HG02759 (cell line): Measurements from ENCODE around the gene CST11.
A peak's percentile ranks its signal among the peaks of the same experiment; 100 is the strongest.

Experiments used
- ATAC-seq: cut with Tn5 transposase; IDR thresholded peaks from one replicate; pipeline ENCODE4 v1.9.1; 2021; ENCODE audit warnings: mild to moderate bottlenecking, moderate library complexity; ENCODE audit not compliant: unreplicated experiment

Gene CST11

DNA sequence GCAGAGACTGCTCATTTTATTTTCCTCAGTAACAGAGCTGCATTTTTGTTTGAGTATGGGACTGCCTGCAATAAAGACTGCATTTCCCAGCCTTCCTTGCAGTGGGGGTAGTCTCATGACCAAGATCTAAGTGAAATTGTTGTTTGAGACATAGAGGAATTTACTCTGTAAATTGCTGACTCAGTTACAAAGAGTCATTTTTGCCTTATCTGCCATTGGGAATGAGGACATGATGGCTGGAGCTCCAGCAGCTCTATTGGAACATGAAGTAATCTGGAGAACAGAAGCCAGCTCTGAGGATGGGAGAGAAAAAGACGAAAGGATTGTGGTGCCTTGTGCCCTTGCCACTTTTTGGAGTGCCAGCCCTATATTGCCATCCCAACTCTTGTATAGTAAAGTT lies 2.1 kb upstream of the CST11 start:
- ATAC-seq = no peak

DNA sequence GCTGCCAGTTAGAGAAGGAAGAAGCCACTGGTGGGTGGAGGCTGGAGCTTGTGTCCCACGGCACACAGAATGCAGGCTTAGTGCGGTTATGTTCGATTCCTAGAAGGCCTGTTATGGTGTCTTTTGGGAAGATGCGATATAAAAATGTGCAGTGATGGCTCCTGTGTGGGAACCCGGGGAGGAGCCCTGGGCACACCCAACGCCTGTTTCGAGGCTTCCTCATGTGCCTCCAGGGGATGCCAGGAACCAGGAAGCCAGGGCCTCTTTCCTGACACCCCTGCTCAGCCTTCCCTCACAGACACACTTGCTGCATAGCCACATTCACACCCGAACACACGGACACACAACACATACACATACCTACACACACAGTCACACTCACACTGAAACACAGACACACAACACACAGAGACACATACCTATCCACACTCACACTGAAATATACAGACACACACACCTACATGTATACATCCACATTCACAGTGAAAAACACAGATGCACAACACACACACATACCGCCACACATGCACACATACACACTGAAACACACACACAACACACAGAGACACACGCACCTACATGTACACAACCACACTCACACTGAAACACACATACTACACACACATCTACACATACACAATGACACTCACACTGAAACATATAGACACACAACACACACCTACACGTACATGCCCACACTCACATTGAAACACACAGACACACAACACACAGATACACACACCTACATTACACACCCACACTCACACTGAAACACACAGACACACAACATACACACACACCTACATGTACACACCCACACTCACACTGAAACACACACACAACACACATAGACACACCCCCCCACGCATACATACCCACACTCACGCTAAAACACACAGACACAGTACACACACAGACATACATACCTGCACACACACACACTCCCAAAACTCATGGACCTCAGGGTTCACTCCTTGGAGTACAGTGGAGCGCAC lies 1.2 kb upstream of the CST11 start:
- no peak for ATAC-seq

DNA sequence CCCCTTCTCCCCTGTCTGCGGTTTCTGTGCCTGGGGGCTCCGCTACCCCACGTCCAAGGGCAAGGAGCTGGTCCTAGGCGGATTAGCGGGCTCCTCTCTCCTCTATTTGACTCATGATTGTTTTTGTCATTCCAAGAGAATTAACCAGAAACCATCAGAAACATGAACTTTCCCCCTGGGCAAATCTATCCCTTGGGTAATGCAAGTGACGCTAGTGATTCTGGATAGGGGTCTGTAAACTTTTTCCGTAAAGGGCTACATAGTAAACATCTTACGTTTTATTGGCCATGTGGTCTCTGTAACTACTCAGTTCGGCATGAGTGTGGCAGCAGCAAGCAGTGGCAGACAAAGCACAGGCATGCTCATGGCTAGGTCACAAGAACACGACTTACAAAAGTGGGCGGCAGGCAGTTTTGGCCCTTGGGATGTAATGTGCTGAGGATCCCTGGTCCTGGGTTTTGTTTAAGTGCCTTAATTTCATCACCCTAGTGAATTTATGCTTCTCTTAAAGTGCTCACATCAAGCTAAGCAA lies 654 bp downstream of the CST11 start:
- ATAC-seq = no peak

GRCh38 chr20:23450877-23451276 lies 1.8 kb downstream of the CST11 start:
- no peak for ATAC-seq

DNA sequence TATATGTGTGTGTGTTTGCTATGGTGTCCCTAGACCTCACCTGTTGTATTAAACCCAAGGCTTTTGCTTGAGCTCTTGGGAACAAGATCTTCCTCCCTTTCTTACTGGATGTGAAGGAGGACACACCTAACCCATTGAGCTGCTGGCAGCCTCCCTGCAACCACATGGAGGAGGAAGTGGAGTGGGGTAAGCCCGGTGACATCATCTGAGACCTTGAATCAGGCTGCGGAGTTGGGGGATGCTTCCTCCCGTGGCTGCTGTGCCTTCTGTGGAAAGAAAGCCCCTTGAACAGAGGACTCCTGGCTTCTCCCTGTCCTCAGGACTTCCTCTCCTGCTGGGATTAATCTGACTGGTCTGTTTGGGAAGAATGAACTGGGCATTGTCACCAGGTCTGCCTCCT lies 3.3 kb downstream of the CST11 start:
- ATAC-seq = no peak

- ATAC-seq = no peak
These were observed 4.5 kb downstream of the CST11 start for GRCh38 chr20:23448167-23448566.

GRCh38 chr20:23446505-23446904 lies 6.2 kb downstream of the CST11 start:
- ATAC-seq = peak; percentile 75

DNA sequence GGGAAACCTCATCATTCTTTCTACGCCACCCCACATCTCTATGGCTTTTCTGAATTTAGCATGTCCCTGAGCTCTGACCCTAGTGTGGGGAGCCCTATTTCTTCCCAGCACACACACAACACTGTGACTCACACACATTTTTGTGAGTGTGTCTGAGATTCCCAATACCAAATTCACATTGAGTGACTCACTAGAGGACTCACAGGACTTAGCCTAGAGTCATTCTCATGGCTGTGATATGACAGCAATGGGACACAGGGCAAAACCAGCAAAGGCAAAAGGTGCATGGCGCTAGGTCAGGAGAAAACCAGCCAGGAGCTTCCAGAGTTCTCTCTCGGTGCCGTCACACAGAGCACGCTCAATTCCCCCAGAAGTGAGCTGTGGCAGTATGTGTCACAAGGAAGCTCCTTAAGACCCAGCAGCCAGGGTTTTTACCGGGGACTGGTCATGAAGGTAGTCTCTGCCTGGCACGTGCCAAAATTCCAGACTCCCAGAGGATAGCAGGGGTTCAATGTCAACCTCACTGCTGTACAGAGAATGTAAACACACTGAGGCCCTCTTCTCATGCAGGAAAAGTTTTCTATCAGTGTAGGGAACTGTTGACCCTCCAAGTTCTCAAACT lies 7.0 kb downstream of the CST11 start:
- no peak for ATAC-seq

DNA sequence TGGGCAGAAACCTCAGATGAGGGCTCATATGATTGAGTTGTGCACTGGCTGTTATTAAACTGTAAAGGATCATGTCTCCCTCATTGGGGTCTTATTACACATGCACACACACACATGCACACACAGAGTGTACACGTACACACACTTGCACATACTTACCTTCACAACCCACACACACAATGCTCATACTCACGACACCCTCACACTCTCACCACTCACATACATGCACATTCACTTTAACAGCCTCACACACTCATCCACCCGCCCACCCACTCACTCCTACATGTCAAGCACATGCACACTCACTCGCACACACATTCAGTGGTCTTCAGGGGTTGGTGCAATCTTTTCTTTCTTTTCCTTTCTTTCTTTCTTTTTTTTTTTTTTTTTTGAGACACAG lies 7.8 kb downstream of the CST11 start:
- no peak for ATAC-seq

- no peak for ATAC-seq
These were observed 10.2 kb downstream of the CST11 start for GRCh38 chr20:23442436-23442835.

DNA sequence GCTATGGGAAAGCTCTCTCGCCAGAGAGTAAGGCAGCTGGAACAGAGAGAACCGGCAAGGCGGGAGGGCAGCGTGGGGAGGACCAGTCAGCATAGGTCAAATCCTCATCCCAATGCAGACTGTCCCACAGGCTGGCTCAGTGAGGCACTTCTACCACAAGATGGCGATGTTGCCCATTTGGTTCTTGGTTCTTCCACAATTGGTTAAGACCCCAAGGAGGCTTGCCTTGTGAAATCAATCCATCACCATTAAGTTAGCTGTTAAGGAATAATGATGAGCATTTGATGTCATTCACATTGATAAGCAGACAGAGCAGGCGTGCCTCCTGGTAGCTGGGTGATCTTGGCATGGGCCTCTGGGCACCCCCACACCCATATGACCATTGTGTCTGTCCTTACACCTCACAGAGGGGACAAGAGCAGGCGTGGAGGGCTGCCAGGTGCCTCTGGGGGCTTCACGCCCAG lies 10.8 kb downstream of the CST11 start:
- ATAC-seq = peak; percentile 76

GRCh38 chr20:23440004-23440403 lies 12.7 kb downstream of the CST11 start:
- no peak for ATAC-seq

DNA sequence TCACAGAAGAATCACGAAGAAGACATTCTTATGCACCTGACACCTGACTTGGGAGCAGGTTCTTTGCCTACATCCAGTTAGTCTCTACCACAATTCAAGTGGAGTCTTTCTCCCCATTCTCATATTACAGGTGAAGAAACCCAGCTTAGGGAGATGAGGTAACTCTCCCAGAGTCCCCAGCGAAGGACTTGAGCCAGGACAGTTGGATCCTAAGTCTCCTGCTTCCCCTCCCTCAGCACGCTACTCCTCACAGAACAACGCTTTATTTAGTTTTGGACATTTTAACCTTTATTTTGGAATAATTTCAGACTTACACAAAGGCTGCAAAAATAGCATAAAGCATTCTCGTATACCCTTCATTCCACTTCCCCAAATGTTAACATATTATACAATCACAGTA lies 14.0 kb downstream of the CST11 start:
- no peak for ATAC-seq

- ATAC-seq = no peak
These were observed 15.4 kb downstream of the CST11 start for GRCh38 chr20:23437126-23437899.

DNA sequence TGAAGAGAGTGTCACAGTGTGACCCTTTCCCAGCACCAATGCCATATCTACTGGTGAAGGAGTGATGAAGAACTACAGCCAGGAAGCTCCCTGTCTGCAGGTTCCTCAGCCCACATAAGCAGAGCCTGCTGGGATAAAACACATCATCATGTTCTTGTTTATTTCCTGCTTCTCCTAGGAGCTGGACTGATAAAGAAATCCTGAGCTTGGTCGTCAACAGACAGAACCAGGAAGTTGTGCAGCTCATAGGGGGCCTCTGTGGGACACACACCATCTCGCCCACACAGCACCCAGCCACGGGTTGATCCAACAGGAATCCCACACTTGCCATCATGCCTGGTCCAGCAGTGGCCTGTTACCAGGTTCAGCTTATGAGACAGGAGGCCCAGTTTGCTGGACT lies 16.0 kb downstream of the CST11 start:
- no peak for ATAC-seq

- ATAC-seq = no peak
These were observed 16.8 kb downstream of the CST11 start for GRCh38 chr20:23435626-23436539.

DNA sequence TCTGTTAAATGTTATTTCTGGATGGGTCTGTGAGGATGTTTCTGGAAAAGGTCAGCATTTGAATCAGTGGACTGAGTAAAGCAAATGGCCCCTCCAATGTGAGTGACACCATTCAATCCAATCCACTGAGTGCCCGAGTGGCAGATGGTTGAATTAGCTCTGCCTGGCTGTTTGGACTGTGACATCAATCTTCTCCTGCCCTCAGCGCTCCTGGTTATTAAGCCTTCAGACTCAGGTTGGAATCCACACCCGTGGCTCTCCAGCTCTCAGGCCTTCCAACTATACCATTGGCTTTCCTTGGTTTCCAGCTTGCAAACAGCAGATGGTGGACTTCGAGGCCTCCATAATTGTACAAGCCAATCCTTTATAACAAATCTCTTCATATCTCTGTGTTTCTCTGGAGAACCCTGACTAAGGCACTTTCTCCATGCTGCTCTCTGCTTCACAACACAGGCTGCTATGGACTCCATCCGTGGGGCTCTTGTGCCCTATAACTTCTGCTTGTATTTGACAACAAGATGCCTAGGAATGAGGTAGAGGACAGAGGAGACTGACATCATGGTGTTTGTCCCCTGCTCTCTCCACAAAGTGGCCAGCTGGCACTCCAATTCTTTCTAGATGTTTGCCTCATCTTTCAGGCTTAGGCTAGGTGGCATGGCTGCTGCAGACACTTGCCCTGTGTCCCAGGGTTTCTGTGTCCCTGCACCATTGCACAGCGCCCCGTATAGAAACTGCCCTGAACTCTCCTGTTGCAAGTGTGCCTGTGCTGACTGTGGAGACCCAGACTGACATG lies 18.0 kb downstream of the CST11 start:
- no peak for ATAC-seq

DNA sequence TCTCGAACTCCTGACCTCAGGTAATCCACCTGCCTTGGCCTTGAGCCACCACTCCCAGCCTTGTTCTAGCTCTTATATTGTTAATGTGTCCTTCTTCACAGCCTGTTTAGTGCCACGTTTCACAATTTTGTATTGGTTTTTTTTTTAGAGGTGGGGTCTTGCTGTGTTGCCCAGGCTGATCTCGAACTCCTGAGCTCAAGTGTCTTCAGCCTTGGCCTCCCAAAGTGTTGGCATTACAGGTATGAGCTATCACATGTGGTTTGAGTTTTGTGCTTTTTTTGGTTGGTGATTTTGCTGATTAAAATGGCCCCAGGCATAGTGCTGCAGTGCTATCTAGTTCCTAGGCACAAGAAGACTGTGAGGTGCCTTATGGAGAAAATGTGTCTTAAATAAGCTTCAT lies 19.0 kb downstream of the CST11 start:
- ATAC-seq = no peak

GRCh38 chr20:23425129-23425528 lies 27.5 kb downstream of the CST11 start:
- ATAC-seq = no peak
